DOHH2 (cell line): ENCODE measurements around the gene PHYHIPL.

Source experiments
- EZH2phosphoT487 ChIP-seq: fragments of 200-600 bp; sonication (generic); IDR thresholded peaks from 2 replicates; pipeline ENCODE4 v1.6.1; 2017; ENCODE audit warnings: borderline replicate concordance, mild to moderate bottlenecking, antibody characterized with exemption, low read length, moderate library complexity, mixed read lengths
- TF ChIP-seq, protein P1 (sequence below): fragments of 200-600 bp; sonication (generic); IDR thresholded peaks from one replicate; pipeline ENCODE4 v1.5.1; 2014; ENCODE audit warnings: antibody characterized with exemption, mild to moderate bottlenecking, low read depth, low read length; ENCODE audit not compliant: poor library complexity, severe bottlenecking

- TF ChIP-seq, protein P1, sequence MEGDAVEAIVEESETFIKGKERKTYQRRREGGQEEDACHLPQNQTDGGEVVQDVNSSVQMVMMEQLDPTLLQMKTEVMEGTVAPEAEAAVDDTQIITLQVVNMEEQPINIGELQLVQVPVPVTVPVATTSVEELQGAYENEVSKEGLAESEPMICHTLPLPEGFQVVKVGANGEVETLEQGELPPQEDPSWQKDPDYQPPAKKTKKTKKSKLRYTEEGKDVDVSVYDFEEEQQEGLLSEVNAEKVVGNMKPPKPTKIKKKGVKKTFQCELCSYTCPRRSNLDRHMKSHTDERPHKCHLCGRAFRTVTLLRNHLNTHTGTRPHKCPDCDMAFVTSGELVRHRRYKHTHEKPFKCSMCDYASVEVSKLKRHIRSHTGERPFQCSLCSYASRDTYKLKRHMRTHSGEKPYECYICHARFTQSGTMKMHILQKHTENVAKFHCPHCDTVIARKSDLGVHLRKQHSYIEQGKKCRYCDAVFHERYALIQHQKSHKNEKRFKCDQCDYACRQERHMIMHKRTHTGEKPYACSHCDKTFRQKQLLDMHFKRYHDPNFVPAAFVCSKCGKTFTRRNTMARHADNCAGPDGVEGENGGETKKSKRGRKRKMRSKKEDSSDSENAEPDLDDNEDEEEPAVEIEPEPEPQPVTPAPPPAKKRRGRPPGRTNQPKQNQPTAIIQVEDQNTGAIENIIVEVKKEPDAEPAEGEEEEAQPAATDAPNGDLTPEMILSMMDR: no peak
- no peak for TF ChIP-seq EZH2phosphoT487
Measured at GRCh38 chr10:59212301-59212798, 35.9 kb downstream of the PHYHIPL start.
